GM12892 (cell line): Measurements from ENCODE around the gene RCOR1.

Experiments used
- POLR2A ChIP-seq: IDR thresholded peaks from 2 replicates; pipeline ENCODE4 v1.6.1; 2011; ENCODE audit warnings: low read depth, low read length, control low read depth
- POLR2AphosphoS5 ChIP-seq: IDR thresholded peaks from 2 replicates; pipeline ENCODE4 v1.6.1; 2011; ENCODE audit warnings: low read depth, low read length, control low read depth

DNA sequence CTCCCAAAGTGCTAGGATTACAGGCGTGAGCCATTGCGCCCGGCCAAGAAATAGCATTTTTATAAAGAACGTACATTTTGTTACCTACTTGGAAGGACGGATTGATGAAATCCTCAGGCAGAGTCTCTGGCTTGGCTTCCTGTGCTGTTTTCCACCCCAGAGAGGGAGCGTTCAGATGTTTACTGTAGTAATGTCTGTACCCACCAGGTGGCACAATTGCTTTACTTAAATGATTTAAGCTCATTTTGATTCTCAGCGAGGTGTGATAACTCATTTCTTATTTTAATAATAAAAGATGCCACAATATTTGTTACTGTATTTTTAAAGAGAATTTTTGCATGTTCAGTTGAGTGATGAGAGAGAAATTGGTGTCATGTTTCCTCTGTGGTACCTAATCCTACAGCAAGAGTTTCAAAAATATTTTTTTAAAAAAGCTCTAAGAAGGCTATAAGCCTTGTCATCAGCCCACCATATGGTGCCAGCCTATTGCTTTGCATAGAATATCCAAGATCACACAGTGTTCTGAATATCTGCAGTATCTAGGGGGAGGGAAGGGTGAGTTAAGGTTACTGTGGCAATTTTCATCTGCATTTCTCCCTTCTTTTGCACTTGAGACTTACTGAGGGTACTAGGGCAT, 102.2 kb downstream of the RCOR1 start:
- no peak for TF ChIP-seq POLR2A
- TF ChIP-seq POLR2AphosphoS5: no peak
